PC-9 (cell line): Measurements from ENCODE around the gene SNAPIN.

Experiments
- CTCF ChIP-seq: fragments of 200-600 bp; sonication (generic); conservative IDR thresholded peaks from 2 replicates; pipeline ENCODE4 v1.6.1; 2017; ENCODE audit warnings: mixed run types, antibody characterized with exemption, mild to moderate bottlenecking, moderate library complexity
- EZH2 ChIP-seq: fragments of 200-600 bp; sonication (generic); IDR thresholded peaks from 2 replicates; pipeline ENCODE4 v1.8.0; 2017; ENCODE audit warnings: antibody characterized with exemption, low read depth

GRCh38 chr1:153649137-153649862, 9.2 kb upstream of the SNAPIN start:
- TF ChIP-seq CTCF, result no peak
- TF ChIP-seq EZH2, result no peak
